Activated CD8-positive, alpha-beta memory T cell treated with anti-CD3 and anti-CD28 coated beads for 1 hour (primary cell): ENCODE measurements around the gene CCDC3.

Source experiments
- DNase-seq, 2 donors: peaks; one replicate each; pipeline ENCODE4 v3.0.0-alpha.2; 2020; ENCODE audit warnings: low read depth in 1 of 2; ENCODE audit errors: extremely low read depth in 1 of 2

CCDC3 gene

DNA sequence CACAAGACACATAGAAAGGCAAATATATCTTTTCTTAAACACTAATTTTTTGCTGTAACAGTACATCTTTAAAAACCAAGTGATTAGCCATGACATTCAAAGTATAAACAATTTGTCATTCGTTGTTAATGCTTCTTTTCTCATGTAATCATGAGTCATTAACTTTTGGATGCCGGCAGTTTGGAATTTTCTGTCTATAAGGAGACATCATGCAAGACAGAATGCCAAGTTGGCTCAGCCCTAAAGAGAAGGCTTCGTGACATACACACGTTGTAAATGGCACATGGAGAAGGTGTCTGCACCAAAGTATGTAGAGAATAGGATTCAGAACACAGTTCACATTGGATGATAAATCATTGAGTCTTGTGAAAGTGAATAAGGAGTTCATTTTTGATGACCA, 35.9 kb downstream of the CCDC3 start:
- DNase-seq = no peak

DNA sequence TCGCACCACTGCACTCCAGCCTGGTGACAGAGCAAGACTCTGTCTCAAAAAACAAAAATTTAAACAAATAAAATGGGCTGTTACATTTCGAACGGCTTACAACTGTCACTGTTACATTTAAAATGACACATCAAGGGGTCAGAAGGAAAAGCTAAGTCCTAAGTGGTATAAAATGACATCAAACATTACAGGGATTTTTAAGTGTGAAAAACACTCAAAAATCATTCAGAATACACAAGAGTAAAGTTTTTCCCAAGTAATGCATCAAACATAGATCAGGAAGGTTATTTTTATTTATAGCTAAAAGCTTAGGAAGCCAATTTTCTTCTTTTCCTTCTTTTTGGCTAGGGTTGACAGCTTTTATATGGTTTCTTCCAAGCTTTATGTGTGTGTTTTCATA, 39.0 kb downstream of the CCDC3 start:
- no peak for DNase-seq

DNA sequence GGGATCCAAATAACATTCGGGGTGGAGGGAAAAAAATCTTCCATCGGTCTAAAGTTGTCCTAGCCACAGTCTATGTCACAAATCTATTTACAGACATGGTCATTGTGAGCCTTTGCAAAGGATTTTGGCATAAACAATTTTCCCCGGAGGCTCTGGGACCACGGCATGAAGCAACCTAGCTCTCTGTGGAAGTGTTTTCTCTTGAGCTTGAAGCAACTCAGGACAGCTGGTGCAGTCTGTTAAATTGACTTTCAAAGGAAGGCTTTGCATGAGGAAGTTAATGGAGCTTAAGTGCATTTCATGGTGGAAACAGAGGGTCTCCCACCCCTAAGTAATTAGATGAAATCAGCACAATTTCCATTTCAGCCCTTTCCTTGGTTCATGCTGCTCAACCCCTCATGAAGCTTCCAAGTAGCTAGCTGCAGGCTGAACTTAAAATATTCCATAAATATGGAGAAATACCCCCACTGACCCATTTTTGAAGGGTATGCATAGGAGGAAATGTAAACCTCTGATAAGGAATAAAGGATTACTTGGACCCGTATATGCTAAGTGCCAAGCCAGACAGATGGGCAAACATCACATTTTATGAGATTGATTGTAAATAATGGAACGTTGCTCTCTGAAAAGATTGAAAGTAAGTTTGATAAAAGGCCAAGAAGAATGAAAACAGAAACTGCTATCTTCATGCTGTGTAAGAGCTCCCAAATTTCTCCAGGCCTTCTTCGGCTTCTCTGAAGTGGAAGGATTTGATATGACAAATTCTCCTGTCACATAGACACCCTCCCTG, 39.9 kb downstream of the CCDC3 start:
- DNase-seq = no peak

DNA sequence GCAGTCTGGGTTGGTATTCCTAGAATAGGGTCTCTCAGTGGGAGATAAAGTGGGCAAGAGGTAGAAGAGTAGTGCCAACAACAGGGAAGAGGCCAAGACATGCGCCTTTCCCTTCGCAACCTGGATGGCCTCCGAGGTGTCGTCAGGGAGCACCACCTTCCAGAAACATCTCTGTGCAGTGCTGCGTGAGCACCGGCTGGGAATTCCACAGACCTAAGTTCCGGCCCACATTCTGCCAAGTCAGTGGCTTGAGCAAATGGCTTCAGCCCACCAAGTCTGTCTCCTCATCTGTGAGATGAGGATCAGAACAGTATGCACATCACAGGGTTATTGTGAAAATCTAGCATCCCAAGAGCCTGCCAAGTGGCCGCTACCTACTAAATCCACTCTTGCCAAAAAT, 40.6 kb downstream of the CCDC3 start:
- DNase-seq = no peak

DNA sequence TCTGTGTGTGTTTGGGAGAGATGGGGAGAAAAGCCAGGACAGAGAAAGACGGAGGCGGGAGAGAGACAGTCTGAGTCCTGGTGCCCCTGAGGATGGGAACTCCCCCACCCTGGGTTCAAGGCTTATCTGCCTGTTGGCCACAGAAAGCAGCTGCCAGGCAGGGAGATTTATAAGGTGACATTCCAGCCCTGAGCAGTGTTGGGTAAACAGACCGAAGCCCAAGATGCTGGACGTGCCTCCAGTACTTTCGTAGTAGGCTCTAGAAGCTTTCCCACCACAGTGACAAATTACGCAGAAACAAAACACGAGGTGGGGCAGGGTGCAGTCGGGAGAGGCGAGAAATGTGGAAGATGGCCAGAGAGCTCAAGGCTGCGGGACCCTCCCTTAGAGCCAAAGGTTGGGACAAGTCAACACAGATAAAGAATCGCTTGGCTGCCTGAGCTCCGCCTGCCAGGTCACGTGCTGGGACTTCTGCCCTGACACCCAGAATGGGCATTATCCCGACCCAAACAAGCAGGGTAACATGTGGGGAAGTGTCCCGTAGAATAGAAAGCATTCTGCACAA, 41.1 kb downstream of the CCDC3 start:
- DNase-seq = no peak

DNA sequence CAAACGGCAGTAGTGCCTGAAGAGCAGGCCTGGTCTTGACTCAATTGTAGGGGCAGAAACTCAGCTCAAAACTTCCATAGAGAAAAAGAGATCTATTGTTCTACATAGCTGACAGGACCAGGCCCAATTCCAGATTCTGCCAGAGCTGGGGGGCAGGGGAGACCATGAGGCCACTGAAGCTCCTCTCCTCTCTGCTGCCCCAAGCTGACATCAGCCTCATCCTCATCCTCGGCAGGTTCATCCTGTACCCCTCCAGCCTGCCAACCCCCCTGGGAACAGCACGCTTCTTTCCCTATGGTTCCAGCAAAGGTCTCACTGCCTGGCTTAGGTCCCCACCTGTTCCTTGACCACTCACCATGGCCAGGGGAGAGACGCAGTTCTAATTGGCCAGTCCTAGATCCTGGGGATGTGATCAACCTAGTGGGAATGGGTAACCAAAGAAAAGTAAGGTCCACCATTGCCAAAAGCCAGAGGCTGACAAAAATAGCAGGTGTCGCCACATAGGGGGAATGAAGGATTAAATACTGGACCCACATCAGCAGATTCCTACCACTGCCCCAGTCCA, 42.9 kb downstream of the CCDC3 start:
- no peak for DNase-seq

DNA sequence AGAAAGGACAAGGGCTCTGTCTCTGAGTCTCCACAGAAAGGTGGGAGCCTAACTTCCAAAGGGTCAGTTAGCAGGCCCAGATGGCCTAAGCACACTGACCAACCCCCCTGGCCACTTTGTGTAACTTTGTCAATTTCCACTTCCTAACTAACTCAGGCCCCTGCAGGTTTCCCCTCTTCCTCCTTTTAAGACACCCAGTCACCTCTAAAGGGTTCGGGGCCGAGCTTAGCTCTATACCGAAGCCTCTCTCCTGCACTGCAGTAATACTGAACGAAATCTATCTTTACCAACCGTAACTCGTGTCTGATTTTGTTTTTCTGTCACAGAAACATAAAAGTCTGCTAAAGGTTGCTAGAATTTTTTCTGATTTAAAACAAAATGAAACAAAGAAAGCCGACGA, 44.4 kb downstream of the CCDC3 start:
- no peak for DNase-seq

DNA sequence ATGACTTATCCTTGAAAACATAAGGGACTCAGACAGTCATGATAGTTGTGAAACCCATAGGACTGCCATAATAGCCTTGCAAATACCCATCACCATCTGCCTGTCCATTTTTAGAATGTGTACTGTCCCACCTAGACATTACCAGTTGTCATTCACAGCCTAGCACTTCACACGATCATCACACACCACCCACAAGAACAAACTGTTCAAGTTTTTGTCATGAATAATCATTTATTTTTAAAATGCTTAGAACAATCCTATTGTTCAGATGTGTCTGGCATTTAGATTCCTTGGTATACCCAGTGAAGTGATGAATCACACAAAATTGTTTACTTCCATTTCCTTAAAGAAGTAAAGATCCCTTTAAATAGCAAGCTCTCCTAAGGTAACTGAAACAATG, 46.6 kb downstream of the CCDC3 start:
- DNase-seq = no peak

DNA sequence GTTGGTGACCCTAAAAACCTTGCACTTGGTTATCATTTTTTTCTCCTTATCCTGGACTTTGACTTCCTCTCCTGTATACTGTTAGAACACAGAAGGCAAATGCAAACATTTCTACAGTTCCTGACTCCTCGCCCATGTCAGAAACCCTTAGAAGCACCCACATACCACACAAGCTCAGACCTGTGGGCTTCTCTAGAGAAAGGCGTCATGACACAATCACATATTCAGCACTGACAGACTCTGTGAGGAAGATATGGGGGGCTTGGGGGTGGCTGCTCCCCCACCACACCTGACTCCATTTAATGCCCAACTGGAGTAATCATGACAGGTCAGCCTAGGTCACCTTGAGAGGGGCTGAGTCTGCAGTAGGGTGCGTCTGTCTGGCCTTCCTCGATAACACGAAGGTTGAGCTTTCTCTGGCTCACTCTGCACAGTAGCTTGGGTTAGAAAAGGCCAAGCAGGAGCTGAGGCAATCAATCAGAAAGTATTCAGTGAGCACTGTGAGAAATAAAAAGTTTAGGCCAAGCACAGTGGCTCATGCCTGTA, 50.9 kb downstream of the CCDC3 start:
- DNase-seq = no peak

DNA sequence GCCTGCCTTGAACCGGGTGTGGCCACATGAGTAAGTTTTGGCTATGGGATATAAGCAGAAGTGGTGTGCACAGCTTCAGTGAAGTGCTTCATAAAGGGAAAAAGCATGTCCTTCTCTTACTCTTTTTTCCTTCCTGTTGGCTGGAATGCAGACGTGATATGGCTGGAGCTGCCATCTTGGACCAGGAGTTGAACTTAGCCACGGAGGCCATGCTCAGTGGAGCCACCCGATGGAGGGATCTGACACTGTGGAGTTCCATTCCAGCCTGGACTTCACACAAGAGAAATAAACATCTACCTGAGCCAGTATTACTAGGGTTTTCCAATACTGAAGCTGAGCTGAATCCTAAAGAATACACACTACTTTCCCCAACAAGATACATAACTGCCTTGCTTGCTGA, 52.3 kb downstream of the CCDC3 start:
- no peak for DNase-seq

DNA sequence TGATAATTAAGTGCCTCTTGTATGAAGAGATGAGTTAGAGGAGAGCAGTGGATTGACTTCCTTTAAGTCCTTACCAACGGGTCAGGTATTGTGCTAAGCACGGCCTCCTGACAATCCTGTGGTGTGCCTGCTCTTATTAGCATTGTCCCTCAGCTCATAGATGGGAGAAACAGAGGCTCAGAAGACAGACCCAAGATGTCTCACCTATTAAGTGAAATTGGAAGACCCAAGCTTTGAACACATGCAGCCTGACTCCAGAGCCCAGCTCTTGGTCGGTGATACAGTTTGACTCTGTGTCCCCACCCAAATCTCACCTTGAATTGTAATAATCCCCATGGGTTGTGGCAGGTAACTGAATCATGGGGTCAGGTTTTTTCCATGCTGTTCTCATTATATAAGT, 53.8 kb downstream of the CCDC3 start:
- DNase-seq = no peak

DNA sequence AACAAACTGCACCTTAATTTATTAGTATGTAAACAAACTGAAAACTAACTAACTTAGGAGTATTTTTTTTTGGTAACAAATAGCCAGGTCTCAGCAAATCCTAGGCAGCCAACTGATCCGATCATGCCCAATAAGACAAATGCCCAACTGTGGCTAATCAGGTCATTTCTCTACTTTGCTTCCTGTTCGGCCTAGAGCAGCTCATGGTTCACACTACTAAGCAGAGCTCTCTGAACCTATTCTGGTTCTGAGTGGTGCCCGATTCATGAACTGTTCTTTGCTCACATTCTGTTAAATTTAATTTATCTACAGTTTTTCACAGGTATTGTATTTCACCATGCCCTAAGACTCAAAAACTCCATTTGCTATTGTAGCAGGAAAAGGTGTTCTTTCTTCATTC, 55.1 kb downstream of the CCDC3 start:
- DNase-seq = no peak

DNA sequence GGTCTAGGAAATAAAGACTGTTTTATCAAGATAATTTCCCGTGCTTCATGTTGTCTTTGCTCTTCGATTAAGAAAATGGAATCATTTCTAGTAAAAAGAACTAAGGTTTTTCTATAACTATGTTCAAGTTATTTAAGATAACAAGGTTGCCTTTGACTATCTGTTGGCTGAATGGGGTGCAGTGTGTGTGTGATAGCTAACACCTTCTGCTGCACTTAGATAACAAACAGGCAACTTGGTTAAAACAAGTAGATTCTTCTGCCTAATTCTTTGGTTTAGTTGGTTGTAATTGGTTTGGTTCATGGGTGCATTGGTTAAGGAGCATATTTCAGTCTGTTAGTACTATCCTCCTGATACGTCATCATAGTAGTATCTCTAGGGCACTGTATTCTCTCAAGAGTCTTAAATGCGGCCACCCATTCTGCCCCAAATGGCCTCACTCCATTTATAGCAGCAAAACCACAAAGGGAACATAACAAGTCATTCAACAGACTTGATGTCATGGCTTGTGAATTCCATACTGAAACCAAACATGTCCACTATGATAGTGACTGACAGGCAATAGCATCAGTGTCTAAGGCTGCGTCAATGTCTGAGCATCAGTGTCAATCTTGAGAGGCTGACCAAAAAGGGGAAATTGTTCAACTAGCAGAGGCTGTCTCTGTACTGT, 55.7 kb downstream of the CCDC3 start:
- no peak for DNase-seq

DNA sequence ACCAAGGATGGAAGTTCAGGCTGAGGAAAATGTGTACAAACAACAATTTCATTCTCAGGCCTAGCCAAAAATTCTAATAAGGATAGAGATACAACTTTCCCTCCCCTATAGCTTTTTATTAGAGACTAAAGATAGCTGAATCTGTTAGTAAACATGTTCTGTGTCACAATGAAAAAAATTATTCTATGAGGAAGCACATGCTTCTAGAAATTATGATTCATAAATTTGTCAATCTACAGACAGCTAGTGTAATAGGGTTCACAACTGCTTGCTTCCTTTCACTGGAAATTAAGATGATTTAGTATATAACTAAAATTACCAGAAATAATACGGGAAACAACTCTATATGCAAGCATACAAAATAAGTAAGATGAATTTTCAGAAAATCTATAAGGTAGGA, 56.6 kb downstream of the CCDC3 start:
- DNase-seq = no peak

DNA sequence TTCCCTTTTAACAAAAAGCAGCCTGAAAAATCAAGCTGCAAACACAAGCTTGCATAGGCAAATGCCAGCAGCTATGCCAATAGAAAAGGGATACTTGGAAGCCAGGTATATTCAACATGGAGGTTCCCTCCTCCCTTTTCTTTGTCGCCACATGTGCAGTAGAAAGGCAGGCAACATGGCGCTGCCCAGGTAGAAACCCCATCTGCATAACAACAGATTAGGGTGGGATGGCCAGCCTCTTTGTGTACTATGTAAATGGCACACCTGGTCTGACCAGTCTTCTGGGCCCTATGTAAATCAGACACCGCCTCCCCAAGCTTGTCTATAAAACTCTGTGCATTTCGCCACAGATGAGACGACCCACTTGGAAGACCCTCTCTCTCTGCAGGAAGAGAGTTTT, 58.1 kb downstream of the CCDC3 start:
- DNase-seq = no peak

DNA sequence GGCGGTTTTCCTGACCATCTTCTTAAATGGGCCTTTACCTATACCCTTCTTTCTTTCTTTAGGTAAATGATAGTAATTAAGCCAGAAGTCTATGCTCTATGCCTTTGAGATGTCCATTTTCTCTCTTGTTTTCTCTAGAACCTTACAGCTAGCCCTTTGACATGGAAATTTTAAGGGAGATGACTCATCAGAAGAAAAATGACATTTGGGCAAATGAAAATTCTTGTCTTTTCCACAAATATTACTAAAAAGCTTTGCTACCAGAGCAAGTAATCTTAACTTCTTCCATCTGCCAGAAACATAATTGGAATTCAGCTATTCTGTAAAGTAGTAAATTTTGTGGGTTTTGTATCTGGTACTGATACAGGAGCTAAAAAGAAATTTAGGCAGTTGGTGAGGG, 59.5 kb downstream of the CCDC3 start:
- DNase-seq = no peak

DNA sequence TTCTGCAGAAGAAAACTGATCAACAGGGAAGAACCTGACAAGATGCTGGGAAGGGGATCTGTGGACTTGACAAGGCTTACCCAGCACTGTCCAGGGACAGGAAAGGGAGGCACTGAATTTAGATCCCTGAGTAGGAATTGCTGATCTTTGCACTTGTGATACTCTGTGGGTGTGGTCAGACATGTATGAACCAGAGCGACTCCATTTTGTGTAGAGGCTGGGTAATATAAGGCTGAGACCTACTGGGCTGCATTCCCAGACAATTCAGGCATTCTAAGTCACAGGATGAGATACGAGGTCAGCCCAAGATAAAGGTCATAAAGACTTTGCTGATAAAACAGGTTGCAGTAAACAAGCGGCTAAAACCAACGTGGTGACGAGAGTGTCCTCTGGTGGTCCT, 60.7 kb downstream of the CCDC3 start:
- no peak for DNase-seq

DNA sequence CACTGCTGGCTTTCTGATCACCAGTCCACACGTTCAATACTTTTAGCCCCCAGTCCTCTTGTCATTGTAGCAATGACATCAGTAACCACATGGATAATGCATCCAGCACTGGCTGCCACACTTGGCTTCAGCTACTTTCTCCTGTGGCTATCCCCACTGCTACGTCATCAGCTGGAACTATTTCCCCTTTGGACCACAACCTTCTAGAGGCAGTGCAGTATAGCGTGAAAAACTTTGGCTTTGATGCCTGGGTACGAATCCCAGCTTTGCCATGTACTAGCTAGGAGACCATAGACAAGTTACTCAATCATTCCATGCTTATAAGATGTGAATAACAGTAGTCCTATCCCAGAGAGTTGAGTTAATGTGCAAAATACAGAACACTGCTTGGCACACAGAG, 63.2 kb downstream of the CCDC3 start:
- DNase-seq = no peak

DNA sequence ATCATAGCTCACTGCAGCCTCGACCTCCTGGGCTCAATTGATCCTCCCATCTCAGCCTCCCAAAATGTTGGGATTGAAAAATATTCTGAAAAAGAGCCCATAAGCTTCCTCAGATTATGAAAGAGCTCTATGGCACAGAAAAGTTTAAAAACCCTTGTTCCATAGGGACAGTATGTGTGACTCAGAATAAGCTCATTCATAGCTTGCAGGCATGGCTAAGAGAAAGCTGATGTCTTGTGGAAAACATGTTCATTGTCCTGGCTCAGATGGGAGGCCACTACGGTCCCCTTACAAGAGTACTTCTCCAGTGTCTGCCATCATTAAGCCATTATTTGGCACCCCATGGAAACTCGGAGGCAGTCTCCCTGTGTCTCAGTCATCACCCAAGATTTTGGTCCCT, 64.0 kb downstream of the CCDC3 start:
- no peak for DNase-seq

DNA sequence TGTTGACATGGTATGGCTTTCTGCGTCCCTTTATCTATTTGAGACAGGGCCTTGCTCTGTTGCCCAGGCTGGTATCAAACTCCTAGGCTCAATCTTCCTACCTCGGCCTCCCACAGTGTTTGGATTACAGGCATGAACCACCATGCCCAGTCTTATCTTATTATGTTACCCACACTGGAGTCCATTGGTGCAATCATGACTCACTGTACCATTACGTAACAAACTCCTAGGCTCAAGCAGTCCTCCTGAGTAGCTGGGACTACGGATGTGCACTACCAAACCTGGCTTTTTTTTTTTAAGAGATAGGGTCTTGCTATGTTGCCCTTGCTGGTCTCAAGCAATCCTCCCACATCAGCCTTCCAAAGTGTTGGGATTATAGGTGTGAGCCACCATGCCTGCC, 66.7 kb downstream of the CCDC3 start:
- DNase-seq = no peak

DNA sequence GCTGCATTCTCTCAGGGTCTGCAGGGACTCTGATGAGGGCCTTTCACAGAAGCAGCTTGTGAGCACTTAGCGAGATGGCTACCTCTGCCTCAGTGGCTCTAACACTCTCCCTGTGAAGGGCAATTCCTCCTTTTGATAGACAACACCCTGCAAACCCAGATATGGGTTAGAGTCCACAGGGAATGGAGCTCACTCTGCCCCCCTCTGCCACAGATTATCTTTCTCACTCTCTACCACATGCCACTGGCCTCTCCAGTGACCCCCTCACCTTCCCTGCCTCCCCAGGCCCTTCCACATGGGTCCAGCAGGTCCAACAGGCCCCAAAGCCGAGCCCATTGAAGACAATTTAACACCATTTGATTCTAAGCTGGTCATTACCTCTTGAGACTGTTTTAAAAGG, 72.1 kb downstream of the CCDC3 start:
- DNase-seq = no peak

DNA sequence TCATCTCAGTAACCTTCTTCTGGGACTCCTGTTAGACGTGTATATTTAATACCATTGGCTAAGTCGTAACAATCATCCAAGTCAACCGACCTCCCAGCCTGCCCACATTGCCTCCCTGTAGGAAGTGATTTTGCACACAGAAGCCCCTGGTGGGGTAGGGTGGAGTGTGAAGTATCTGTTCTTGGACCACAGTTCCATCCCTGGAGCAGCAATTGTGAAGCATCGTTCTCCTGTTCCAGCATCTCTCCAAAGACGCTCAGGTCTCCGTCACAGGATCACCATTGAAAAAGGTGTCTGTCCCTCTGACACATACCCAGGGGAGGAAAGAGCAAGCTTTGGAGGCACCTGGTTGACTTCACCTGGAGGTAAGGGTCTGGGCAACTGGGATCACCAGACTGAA, 72.9 kb downstream of the CCDC3 start:
- no peak for DNase-seq
